Esophagus muscularis mucosa (tissue), 3 donors: ENCODE data around the gene TCN1.

Experiments used
- CTCF ChIP-seq, 3 experiments: fragments of 200-600 bp in 2 of 3; fragments of 450-650 bp in 1 of 3; sonication (generic) in 2 of 3; IDR thresholded peaks; one replicate each; pipeline ENCODE4 v1.5.1; 2017 to 2019; ENCODE audit warnings: antibody characterized with exemption in 3 of 3, mild to moderate bottlenecking in 2 of 3, moderate library complexity in 1 of 3
- POLR2A ChIP-seq: fragments of 450-650 bp; IDR thresholded peaks from one replicate; pipeline ENCODE4 v1.6.1; 2017; ENCODE audit warnings: antibody characterized with exemption, moderate library complexity, mild to moderate bottlenecking, low read depth
- POLR2AphosphoS5 ChIP-seq, 2 donors: sonication (generic); formaldehyde crosslinking; IDR thresholded peaks; one replicate each; pipeline ENCODE4 v1.6.1; 2017; ENCODE audit warnings: antibody characterized with exemption in 2 of 2

- no peak for TF ChIP-seq CTCF (IDR thresholded peaks at IDR 0.05)
- TF ChIP-seq POLR2A: no peak
- TF ChIP-seq POLR2AphosphoS5 (IDR thresholded peaks at IDR 0.05): no peak
Observed at GRCh38 chr11:59804061-59804460, 62.2 kb downstream of the TCN1 start.
